Duodenal mucosa (tissue), 2 donors: ENCODE results near the gene AFF1.

Experiments
- H3K27ac ChIP-seq: one replicate; pipeline ENCODE4 v1.7.0; 2013; ENCODE audit warnings: low read depth, low read length
- H3K27me3 ChIP-seq, 2 donors: one replicate each; pipeline ENCODE4 v1.7.0; 2013; ENCODE audit warnings: low read length in 2 of 2, control low read depth in 1 of 2; ENCODE audit not compliant: insufficient read depth in 2 of 2, control insufficient read depth in 1 of 2
- H3K36me3 ChIP-seq, 2 donors: one replicate each; pipeline ENCODE4 v1.7.0; 2013; ENCODE audit warnings: low read length in 2 of 2, control low read depth in 1 of 2; ENCODE audit not compliant: insufficient read depth in 2 of 2, control insufficient read depth in 1 of 2
- H3K4me1 ChIP-seq, 2 donors: one replicate each; pipeline ENCODE4 v1.7.0; 2013; ENCODE audit warnings: low read length in 2 of 2, control low read depth in 1 of 2; ENCODE audit not compliant: insufficient read depth in 2 of 2, control insufficient read depth in 1 of 2
- H3K4me3 ChIP-seq, 2 donors: one replicate each; pipeline ENCODE4 v1.7.0; 2013; ENCODE audit warnings: low read length in 2 of 2, low read depth in 1 of 2
- H3K9ac ChIP-seq, 2 donors: one replicate each; pipeline ENCODE4 v1.7.0; 2013; ENCODE audit warnings: low read length in 2 of 2, low read depth in 1 of 2
- H3K9me3 ChIP-seq, 2 donors: one replicate each; pipeline ENCODE4 v1.7.0; 2013; ENCODE audit warnings: low read length in 2 of 2, control low read depth in 1 of 2; ENCODE audit not compliant: control insufficient read depth in 1 of 2

AFF1 gene

DNA sequence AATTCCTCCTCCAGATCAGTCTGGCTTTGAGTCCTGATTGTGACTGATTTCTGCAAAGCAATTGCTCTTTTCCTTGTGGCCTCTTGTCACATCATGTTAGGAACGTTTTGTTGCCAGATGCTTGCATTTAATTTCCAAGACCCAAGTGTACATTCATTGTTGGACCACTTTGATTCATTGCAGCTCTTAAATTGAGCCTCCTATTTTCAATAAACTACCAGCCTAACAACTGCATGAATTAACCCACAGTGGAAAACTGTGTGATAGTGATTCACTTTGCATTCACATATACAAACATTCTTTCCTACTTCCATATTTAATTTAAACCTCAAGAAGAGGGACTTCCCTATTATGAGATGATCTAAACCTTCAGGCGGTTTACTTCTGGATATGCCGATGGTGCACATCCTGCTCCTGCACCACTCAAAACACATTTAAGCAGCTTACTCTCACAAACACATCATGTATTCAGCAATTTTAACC is 118.4 kb downstream of the AFF1 start:
- H3K36me3 ChIP-seq, result peaks cover 0 to 4% of the 10 kb centered on the region in 2 donors
- H3K9ac ChIP-seq, result no peak overlapping the region
- peaks cover 26 to 61% of the 10 kb centered on the region in 2 donors for H3K4me1 ChIP-seq
- no peaks in the 10 kb centered on the region for H3K27me3 ChIP-seq
- H3K27ac ChIP-seq, result no peak overlapping the region
- H3K9me3 ChIP-seq, result no peaks in the 10 kb centered on the region
- peak overlapping the region in 1 of 2 donors; percentile 0 for H3K4me3 ChIP-seq

DNA sequence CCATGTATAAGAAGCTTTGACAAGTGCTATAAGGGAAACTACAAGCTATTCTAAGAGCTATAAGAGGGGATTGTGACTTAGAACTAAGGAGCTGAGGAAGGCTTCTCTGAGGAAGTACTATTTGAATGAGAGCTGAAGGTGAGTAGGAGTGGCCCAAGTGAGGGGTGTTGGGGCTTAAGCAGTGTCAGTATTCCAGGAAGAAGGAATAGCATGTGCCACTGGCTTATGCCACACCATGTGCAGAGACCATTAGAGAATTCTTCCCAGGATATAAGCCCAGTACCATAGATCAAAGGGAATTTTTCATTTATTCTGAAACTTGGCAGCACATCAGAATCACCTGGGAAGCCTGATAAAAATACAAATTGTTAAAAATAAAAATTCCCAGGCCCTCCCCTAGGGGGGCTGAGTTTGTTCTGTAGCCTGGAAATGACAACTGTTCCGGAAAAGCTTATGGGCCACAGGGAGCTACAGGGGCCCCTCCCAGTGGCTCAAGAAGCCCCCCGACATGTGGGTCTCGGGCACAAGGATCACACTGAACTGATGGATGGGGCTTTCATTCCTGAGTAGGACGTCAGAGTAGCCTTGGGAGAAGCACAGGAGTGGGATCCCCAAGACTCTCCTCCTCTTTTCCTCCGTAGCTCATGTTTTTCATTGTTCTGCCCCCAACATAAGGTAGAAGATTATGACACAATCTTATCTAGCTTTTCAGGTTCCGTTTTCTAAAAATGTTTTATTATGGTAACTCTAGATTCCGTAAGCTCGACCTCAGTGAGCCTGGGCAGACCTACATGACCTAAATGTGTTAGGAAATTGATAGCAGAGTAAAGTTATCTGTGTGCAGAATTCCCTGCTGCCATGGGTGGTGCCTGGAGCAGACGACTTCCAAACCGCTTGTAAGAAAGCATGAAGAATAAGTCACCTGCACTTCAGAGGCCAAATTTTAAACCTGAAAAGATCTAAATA is 119.3 kb downstream of the AFF1 start:
- Histone ChIP-seq H3K9ac (no peak overlapping the region), H3K36me3 (peaks cover 0 to 4% of the 10 kb centered on the region in 2 donors), H3K4me3 (peak overlapping the region in 1 of 2 donors; percentile 0), H3K27ac (no peak overlapping the region), H3K4me1 (peaks cover 34 to 70% of the 10 kb centered on the region in 2 donors), H3K9me3 (no peaks in the 10 kb centered on the region), H3K27me3 (no peaks in the 10 kb centered on the region)

DNA sequence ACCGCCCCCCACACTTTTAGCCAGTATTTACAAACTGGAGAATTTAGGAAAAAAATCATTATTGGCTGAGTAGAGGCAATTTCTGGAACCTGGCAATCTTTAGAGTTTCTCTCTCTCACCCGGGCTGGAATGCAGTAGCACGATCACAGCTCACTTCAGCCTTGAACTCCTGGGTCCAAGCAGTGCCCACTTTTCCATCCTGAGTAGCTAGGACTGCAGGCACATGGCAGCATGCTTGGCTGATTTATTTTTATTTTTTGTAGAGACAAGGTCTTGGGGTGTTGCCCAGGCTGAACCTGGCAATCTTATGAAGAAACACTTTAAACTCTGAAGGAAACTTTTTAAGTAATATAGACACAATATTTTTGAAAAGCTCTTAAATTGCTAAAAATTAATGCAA is 120.1 kb downstream of the AFF1 start:
- no peaks in the 10 kb centered on the region for H3K27me3 ChIP-seq
- H3K9me3 ChIP-seq, result no peaks in the 10 kb centered on the region
- H3K27ac ChIP-seq, result no peak overlapping the region
- H3K36me3 ChIP-seq, result peaks cover 0 to 4% of the 10 kb centered on the region in 2 donors
- H3K9ac ChIP-seq, result no peak overlapping the region
- no peak overlapping the region for H3K4me3 ChIP-seq
- H3K4me1 ChIP-seq, result peaks cover 42 to 76% of the 10 kb centered on the region in 2 donors

DNA sequence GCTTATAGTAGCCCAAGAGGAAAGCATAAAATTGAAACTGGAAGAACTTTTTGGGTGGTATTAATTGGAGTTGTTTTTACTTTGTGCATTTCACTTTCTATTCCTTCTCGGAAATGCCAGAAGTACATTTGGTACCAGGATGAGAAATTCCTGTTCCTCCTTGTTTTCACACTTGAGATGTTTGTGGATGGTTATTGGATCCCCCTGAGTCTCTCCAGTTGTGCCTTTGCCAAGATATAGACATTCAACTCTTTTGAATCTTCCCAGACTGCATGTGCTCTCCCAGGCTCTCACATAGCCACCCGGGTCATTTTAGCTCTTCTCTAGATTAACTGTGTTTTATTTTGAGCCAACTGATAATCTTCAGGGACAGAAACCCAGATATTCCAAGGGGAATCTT is 120.5 kb downstream of the AFF1 start:
- no peak overlapping the region for H3K27ac ChIP-seq
- peaks cover 43 to 78% of the 10 kb centered on the region in 2 donors for H3K4me1 ChIP-seq

DNA sequence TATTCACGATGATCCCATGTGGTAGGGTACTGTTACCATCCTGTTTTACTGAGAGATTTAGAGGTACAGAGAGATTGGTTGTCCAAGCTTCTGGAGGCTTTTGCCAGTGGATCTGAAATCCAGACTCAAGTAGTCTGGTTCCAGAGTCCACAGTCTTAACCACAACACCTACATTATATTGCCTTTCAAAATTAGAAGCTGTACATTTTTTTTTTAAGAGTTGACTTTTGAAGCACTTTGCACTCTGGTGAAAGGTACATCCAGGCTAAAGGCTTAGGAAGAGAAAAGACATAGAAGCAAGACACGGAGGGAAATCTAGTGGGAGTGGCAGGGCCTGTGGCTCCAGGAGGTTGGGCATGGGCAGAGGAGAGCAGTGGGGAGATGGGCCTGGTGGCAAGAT is 122.1 kb downstream of the AFF1 start:
- H3K27ac ChIP-seq, result peak overlapping the region; percentile 28
- peaks cover 0 to 8% of the 10 kb centered on the region in 2 donors for H3K36me3 ChIP-seq
- H3K9ac ChIP-seq, result no peak overlapping the region
- no peaks in the 10 kb centered on the region for H3K9me3 ChIP-seq
- no peaks in the 10 kb centered on the region for H3K27me3 ChIP-seq
- peak overlapping the region in 1 of 2 donors; percentile 29 for H3K4me3 ChIP-seq
- peaks cover 51 to 82% of the 10 kb centered on the region in 2 donors for H3K4me1 ChIP-seq

More for the DNA sequence above, 120.5 kb downstream of the AFF1 start:
- no peak overlapping the region for H3K4me3 ChIP-seq
- no peaks in the 10 kb centered on the region for H3K27me3 ChIP-seq
- peaks cover 0 to 6% of the 10 kb centered on the region in 2 donors for H3K36me3 ChIP-seq
- no peak overlapping the region for H3K9ac ChIP-seq
- no peaks in the 10 kb centered on the region for H3K9me3 ChIP-seq

DNA sequence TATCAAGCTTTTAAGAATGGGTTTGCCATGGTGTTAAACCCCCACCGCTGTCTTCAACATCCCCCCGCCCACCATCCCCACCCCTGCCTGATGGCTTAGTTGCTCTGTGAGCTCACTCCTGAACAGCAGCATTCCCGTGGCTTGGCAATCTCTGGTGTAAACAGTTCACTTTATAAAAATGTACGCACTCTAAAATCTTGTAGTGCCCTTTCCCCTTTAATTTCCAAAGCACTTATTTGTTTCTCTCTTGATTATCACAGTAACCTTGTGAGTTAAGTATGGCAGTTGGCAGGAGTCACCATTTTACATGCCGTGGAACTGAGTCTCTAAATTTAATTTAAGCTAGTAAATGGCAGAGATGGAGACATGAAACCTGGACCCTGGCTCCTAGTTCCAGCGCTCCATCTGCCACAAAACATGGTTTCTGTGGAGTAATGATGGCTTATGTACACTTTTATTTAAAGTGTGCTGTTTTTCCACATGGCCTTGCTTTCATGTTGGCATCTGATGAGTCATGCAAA is 123.1 kb downstream of the AFF1 start:
- Histone ChIP-seq H3K4me1 (peaks cover 51 to 76% of the 10 kb centered on the region in 2 donors), H3K36me3 (peaks cover 0 to 10% of the 10 kb centered on the region in 2 donors), H3K27ac (no peak overlapping the region), H3K9ac (no peak overlapping the region), H3K4me3 (no peak overlapping the region), H3K9me3 (no peaks in the 10 kb centered on the region), H3K27me3 (no peaks in the 10 kb centered on the region)

DNA sequence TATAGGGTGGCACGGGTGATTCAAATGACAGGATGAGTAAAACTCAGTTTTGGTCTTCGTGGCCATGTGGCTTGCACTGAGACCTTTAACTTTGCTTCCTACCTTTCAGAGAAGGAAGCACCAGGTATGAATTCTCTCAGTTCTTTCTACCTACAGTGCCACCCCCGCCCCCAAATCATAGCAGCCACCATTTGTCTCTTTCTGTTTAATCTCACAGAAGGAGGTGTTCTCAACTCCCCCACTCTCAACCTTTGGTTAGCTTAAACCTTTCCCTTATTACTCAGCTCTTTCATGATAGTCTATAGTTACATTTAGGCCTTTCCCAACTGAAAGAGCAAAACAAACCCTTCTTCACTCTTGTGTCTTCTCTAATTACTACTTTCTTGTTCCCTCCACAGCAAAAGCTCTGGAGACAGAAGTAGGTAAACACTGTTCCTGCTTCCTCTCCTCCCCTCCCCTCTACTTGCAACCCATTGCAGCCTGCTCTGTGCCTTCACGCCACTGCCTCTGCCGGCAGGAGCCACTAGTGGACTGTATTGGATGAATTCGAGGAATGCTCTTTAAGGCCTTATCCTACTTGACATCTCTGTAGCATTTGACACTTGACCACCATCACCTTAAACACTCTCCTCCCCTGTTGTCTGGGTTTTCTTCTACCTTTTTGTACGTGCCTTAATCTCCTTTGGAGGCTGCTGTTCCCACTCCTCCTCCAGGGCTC is 123.7 kb downstream of the AFF1 start:
- Histone ChIP-seq H3K36me3 (peaks cover 0 to 10% of the 10 kb centered on the region in 2 donors), H3K27me3 (no peaks in the 10 kb centered on the region), H3K4me1 (peaks cover 49 to 70% of the 10 kb centered on the region in 2 donors), H3K9ac (no peak overlapping the region), H3K9me3 (no peaks in the 10 kb centered on the region), H3K27ac (no peak overlapping the region), H3K4me3 (no peak overlapping the region)

DNA sequence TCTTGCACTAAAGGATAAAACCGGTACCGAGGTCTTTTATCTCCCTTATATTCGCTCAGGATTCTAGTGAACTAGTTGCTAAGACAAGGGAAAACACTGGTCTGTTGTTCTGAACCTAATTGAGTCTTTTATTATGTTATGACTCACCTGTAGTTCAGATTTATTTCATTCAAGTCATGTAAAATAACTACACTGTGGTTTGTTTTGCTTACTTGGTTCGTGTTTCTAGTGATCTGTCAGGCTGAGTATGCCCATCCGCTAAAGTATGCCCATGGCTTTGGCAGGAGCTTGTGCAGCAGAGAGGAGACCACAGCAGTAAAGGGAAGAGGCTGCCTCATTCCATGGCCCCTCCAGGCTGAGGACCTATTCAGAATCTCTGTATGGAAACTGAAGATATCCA is 126.1 kb downstream of the AFF1 start:
- peaks cover 27 to 47% of the 10 kb centered on the region in 2 donors for H3K4me1 ChIP-seq
- H3K9ac ChIP-seq, result no peak overlapping the region
- peaks cover 0 to 10% of the 10 kb centered on the region in 2 donors for H3K36me3 ChIP-seq
- no peaks in the 10 kb centered on the region for H3K27me3 ChIP-seq
- H3K27ac ChIP-seq, result no peak overlapping the region
- H3K9me3 ChIP-seq, result no peaks in the 10 kb centered on the region
- H3K4me3 ChIP-seq, result no peak overlapping the region

DNA sequence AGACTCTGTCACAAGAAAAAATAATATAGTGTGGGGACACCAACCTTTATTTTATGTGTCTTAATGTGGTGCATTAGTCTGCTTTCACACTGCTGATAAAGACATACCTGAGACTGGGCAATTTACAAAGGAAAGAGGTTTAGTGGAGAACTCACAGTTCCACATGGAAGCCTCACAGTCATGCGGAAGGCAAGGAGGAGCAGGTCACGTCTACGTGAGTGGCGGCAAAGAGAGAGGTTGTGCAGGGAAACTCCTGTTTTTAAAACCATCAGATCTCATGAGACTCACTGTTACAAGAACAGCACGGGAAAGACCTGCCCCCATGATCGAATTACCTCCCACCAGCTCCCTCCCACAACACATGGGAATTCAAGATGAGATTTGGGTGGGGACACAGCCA is 130.2 kb downstream of the AFF1 start:
- Histone ChIP-seq H3K4me3 (no peak overlapping the region), H3K27ac (no peak overlapping the region), H3K4me1 (peaks cover 8 to 18% of the 10 kb centered on the region in 2 donors), H3K9ac (no peak overlapping the region), H3K9me3 (no peaks in the 10 kb centered on the region), H3K27me3 (no peaks in the 10 kb centered on the region), H3K36me3 (peaks cover 0 to 8% of the 10 kb centered on the region in 2 donors)
